Gastroesophageal sphincter (tissue), 4 donors: ENCODE data around the gene MBLAC2. TPM values are rescaled to one million over a fixed set of nuclear protein-coding genes. Genes with fewer than 3 reads are reported as not detected.

Experiments used
- ATAC-seq: fragments of 150-250 bp; one replicate; pipeline ENCODE4 v1.9.1; 2016; ENCODE audit warnings: mild to moderate bottlenecking, moderate library complexity
- H3K27ac ChIP-seq, 4 donors: fragments of 200-600 bp; sonication (generic) in 3 of 4; 1 replicate in 3 of 4; 2 replicates in 1 of 4; pipeline ENCODE4 v1.5.1; 2016 to 2019
- H3K27me3 ChIP-seq: fragments of 200-600 bp; sonication (generic); one replicate; pipeline ENCODE4 v1.5.1; 2019
- H3K36me3 ChIP-seq, 2 donors: fragments of 200-600 bp; sonication (generic); one replicate each; pipeline ENCODE4 v1.5.1; 2019; ENCODE audit warnings: control low read depth in 1 of 2
- H3K4me1 ChIP-seq, 3 donors: fragments of 200-600 bp; sonication (generic); 1 replicate in 2 of 3; 2 replicates in 1 of 3; pipeline ENCODE4 v1.5.1; 2016 to 2019; ENCODE audit warnings: control low read depth in 2 of 3
- H3K4me3 ChIP-seq, 2 donors: fragments of 200-600 bp; sonication (generic); one replicate each; pipeline ENCODE4 v1.5.1; 2019; ENCODE audit warnings: mild to moderate bottlenecking in 1 of 2, moderate library complexity in 1 of 2
- H3K9me3 ChIP-seq, 3 donors: fragments of 200-600 bp; sonication (generic); one replicate each; pipeline ENCODE4 v1.5.1; 2017 to 2019; ENCODE audit warnings: control low read depth in 2 of 3
- CTCF ChIP-seq, 4 experiments: fragments of 200-600 bp in 2 of 4; fragments of 450-650 bp in 2 of 4; sonication (generic) in 1 of 4; IDR thresholded peaks; one replicate each; pipeline ENCODE4 v1.5.1; 2017 to 2019; ENCODE audit warnings: antibody characterized with exemption in 4 of 4, mild to moderate bottlenecking in 2 of 4, moderate library complexity in 2 of 4
- EP300 ChIP-seq: sonication (generic); formaldehyde crosslinking; IDR thresholded peaks from one replicate; pipeline ENCODE4 v1.6.1; 2017; ENCODE audit warnings: antibody characterized with exemption, mild to moderate bottlenecking
- POLR2A ChIP-seq, 2 donors: fragments of 450-650 bp; IDR thresholded peaks; one replicate each; pipeline ENCODE4 v1.6.1; 2017; ENCODE audit warnings: antibody characterized with exemption in 2 of 2, mild to moderate bottlenecking in 2 of 2, moderate library complexity in 1 of 2
- POLR2AphosphoS5 ChIP-seq: sonication (generic); formaldehyde crosslinking; IDR thresholded peaks from one replicate; pipeline ENCODE4 v1.6.1; 2017; ENCODE audit warnings: antibody characterized with exemption
- WGBS, 2 donors: methylation state at CpG; one replicate each; pipeline ENCODE4 v1.1.5; 2018; ENCODE audit warnings: low coverage in 1 of 2; 5-methylcytosine and 5-hydroxymethylcytosine counted together
- total RNA-seq, 4 donors: library from RNA; depleted of rRNA; stranded (reverse); fragments of >200 nt; gene quantifications; one replicate each; pipeline ENCODE4 v1.1.0, GENCODE V29; 2016

MBLAC2 gene
- total RNA-seq, 4 donors from 2014 or later: 2.3 to 7.8 (median 4.9) TPM

- no peaks in the 10 kb centered on the region for H3K27me3 ChIP-seq
- 12 to 13% methylated on average over 10 to 14 of the region's 14 CpGs for WGBS, 2 donors
- TF ChIP-seq POLR2AphosphoS5 (no peak), EP300 (no peak), POLR2A (IDR thresholded peaks at IDR 0.05) (no peak), CTCF (IDR thresholded peaks at IDR 0.05) (no peak)
- peaks cover 0 to 23% (median 9%) of the 10 kb centered on the region in 3 donors for H3K4me1 ChIP-seq
- ATAC-seq: no peak
- H3K36me3 ChIP-seq: peaks cover 0 to 15% of the 10 kb centered on the region in 2 donors
- no peaks in the 10 kb centered on the region for H3K9me3 ChIP-seq
- peak overlapping the region; percentile 95 to 98 (median 96) for H3K27ac ChIP-seq
- peak overlapping the region; percentile 73 to 91 for H3K4me3 ChIP-seq
These were observed 65.8 kb downstream of the MBLAC2 start for GRCh38 chr5:90408571-90409317.

Other genes with a start within 250 kb of the MBLAC2 start
- gene CETN3, start 65.0 kb downstream of the MBLAC2 start, total RNA-seq: 10 to 100 TPM in 1 of 4 donors, 1 to 10 TPM in 3; 7.5 to 16.0 (median 8.7) TPM
- gene POLR3G, start 93 bp upstream of the MBLAC2 start, total RNA-seq: 1 to 10 TPM in 2 of 4 donors, under 1 TPM in 2; 0.67 to 2.8 (median 1.3) TPM
- gene LYSMD3, start 54.8 kb upstream of the MBLAC2 start, total RNA-seq: 10 to 100 TPM; 14.2 to 27.6 (median 22.0) TPM
- under 1 TPM; 0.08 to 0.87 (median 0.41) TPM for gene ADGRV1, start 84.0 kb upstream of the MBLAC2 start, total RNA-seq